ENCODE data around the gene STX8.

- TF ChIP-seq POLR2AphosphoS5 (IDR thresholded peaks at IDR 0.05; ENCODE audit: low read depth, low read length) (no peak), REST (IDR thresholded peaks at IDR 0.05; ENCODE audit: insufficient read depth in 1 of 2, low read depth in 2 of 2, low read length in 2 of 2) (no peak), TAF1 (IDR thresholded peaks at IDR 0.05; ENCODE audit: borderline replicate concordance, insufficient read depth, low read length) (no peak), SIN3A (IDR thresholded peaks at IDR 0.05; ENCODE audit: borderline replicate concordance, insufficient read depth, low read length) (no peak)
Measured at GRCh38 chr17:9468937-9469336, 106.7 kb downstream of the STX8 start.
